Right lobe of liver (tissue), 6 donors: ENCODE data around the gene TSPAN9. TPM values are rescaled to one million over a fixed set of nuclear protein-coding genes. Genes with fewer than 3 reads are reported as not detected.

Source experiments
- ATAC-seq, 4 donors: fragments of 200-7000 bp; cut with Tn5 transposase; one replicate each; pipeline ENCODE4 v1.9.1; 2020; ENCODE audit warnings: mild to moderate bottlenecking in 4 of 4, moderate library complexity in 4 of 4
- DNase-seq, 3 donors: peaks; one replicate each; pipeline ENCODE4 v3.0.0-alpha.2; 2020
- H3K27ac ChIP-seq, 3 donors: fragments of 200-600 bp; one replicate each; pipeline ENCODE4 v1.8.0; 2022
- H3K27me3 ChIP-seq, 2 donors: fragments of 200-600 bp; one replicate each; pipeline ENCODE4 v1.8.0; 2022
- H3K36me3 ChIP-seq, 4 donors: fragments of 200-600 bp; sonication (generic) in 1 of 4; one replicate each; pipeline versions ENCODE4 v1.5.1 to v1.8.0; 2017 to 2022; ENCODE audit warnings: control low read depth in 1 of 4
- H3K4me1 ChIP-seq, 4 donors: fragments of 200-600 bp; sonication (generic) in 1 of 4; one replicate each; pipeline versions ENCODE4 v1.5.1 to v1.8.0; 2017 to 2022; ENCODE audit warnings: control low read depth in 1 of 4
- H3K4me3 ChIP-seq, 3 donors: fragments of 200-600 bp; one replicate each; pipeline ENCODE4 v1.8.0; 2022
- H3K9me3 ChIP-seq, 4 donors: fragments of 200-600 bp; sonication (generic) in 1 of 4; one replicate each; pipeline versions ENCODE4 v1.5.1 to v1.8.0; 2017 to 2022; ENCODE audit warnings: control low read depth in 1 of 4
- POLR2A ChIP-seq: fragments of 450-650 bp; IDR thresholded peaks from one replicate; pipeline ENCODE4 v1.6.1; 2017; ENCODE audit warnings: antibody characterized with exemption, mild to moderate bottlenecking
- WGBS: methylation state at CpG from one replicate; pipeline ENCODE4 v1.1.6; 2018; ENCODE audit warnings: low coverage, low lambda C conversion rate; ENCODE audit not compliant: insufficient coverage; ENCODE audit errors: missing lambda C conversion rate; 5-methylcytosine and 5-hydroxymethylcytosine counted together
- intact Hi-C, 2 donors: fragments of 100-400 bp; cut with DNase I; formaldehyde crosslinking; loops; one replicate each; pipeline versions ENCODE4 v1.11.2 to v1.14.1; 2022
- total RNA-seq, 6 experiments: library from RNA; depleted of rRNA in 2 of 6; stranded (reverse); fragments of >200 nt in 2 of 6; fragmentation: NEBNext Ultra II Directional in 3 of 6; extraction: Animal tissue kit (Norgen Biotek cat#: 25700) in 3 of 6; gene quantifications; one replicate each; pipeline versions ENCODE4 v1.1.0 to v1.2.4, GENCODE V29; 2016 to 2023
- TF ChIP-seq, protein P1 (sequence below), 4 donors: fragments of 200-600 bp in 3 of 4; fragments of 450-650 bp in 1 of 4; IDR thresholded peaks; one replicate each; pipeline versions ENCODE4 v1.5.1 to v1.8.0; 2016 to 2022; ENCODE audit warnings: antibody characterized with exemption in 4 of 4, mild to moderate bottlenecking in 2 of 4
- donor health status: DM: no; HTN: yes; CAD: no.
- donor health status: DM: no; HTN: no; CAD: no.
- donor health status: DM: no; HTN: no; CAD: no.
- donor health status: DM: no; HTN: yes; CAD: no.
- donor health status: DM: no; HTN: yes; CAD: no.

The TSPAN9 gene
- total RNA-seq, 6 experiments from 2014 or later, result 23.7 to 53.2 (median 39.8) TPM

- WGBS, result 44% methylated on average over 2 of the region's 11 CpGs
- no peaks in the 10 kb centered on the region for H3K27me3 ChIP-seq
- TF ChIP-seq POLR2A, result no peak
- TF ChIP-seq, protein P1, sequence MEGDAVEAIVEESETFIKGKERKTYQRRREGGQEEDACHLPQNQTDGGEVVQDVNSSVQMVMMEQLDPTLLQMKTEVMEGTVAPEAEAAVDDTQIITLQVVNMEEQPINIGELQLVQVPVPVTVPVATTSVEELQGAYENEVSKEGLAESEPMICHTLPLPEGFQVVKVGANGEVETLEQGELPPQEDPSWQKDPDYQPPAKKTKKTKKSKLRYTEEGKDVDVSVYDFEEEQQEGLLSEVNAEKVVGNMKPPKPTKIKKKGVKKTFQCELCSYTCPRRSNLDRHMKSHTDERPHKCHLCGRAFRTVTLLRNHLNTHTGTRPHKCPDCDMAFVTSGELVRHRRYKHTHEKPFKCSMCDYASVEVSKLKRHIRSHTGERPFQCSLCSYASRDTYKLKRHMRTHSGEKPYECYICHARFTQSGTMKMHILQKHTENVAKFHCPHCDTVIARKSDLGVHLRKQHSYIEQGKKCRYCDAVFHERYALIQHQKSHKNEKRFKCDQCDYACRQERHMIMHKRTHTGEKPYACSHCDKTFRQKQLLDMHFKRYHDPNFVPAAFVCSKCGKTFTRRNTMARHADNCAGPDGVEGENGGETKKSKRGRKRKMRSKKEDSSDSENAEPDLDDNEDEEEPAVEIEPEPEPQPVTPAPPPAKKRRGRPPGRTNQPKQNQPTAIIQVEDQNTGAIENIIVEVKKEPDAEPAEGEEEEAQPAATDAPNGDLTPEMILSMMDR (IDR thresholded peaks at IDR 0.05), result no peak
- peaks cover 0 to 4% (median 0%) of the 10 kb centered on the region in 4 donors for H3K36me3 ChIP-seq
- H3K4me1 ChIP-seq, result peaks cover 0 to 2% (median 0%) of the 10 kb centered on the region in 4 donors
- ATAC-seq, result peak; percentile 38 to 57 (median 50)
- intact Hi-C loops, result no loop called here
- DNase-seq, result peak in 1 of 3 donors; percentile 58
- no peak overlapping the region for H3K4me3 ChIP-seq
- H3K9me3 ChIP-seq, result no peaks in the 10 kb centered on the region
- H3K27ac ChIP-seq, result no peak overlapping the region
These were observed 75.7 kb downstream of the TSPAN9 start for GRCh38 chr12:3152892-3153291.

GRCh38 chr12:3154006-3154405 lies 76.8 kb downstream of the TSPAN9 start:
- TF ChIP-seq, protein P1 (IDR thresholded peaks at IDR 0.05), result no peak
- TF ChIP-seq POLR2A, result no peak
- peak in 1 of 3 donors; percentile 9 for DNase-seq
- intact Hi-C loops, result no loop called here
- H3K27ac ChIP-seq, result no peak overlapping the region
- no peak overlapping the region for H3K4me3 ChIP-seq
- ATAC-seq, result no peak
- 75% methylated on average over 1 of the region's 5 CpGs for WGBS
- H3K9me3 ChIP-seq, result no peaks in the 10 kb centered on the region
- H3K36me3 ChIP-seq, result peaks cover 0 to 4% (median 0%) of the 10 kb centered on the region in 4 donors
- H3K4me1 ChIP-seq, result peaks cover 0 to 2% (median 0%) of the 10 kb centered on the region in 4 donors
- H3K27me3 ChIP-seq, result no peaks in the 10 kb centered on the region

GRCh38 chr12:3155702-3156370 lies 78.7 kb downstream of the TSPAN9 start:
- Histone ChIP-seq H3K27ac (no peak overlapping the region), H3K36me3 (peaks cover 0 to 4% (median 0%) of the 10 kb centered on the region in 4 donors), H3K27me3 (no peaks in the 10 kb centered on the region), H3K4me3 (no peak overlapping the region), H3K4me1 (peaks cover 0 to 2% (median 0%) of the 10 kb centered on the region in 4 donors), H3K9me3 (no peaks in the 10 kb centered on the region)
- ATAC-seq (peak in 3 of 4 donors; percentile 27 to 30 (median 28)), DNase-seq (peak in 1 of 3 donors; percentile 11)
- intact Hi-C loops, result no loop called here
- 59% methylated on average over 13 of the region's 15 CpGs for WGBS
- TF ChIP-seq POLR2A, result no peak
- TF ChIP-seq, protein P1 (IDR thresholded peaks at IDR 0.05), result no peak

- intact Hi-C loops, result no loop called here
- Histone ChIP-seq H3K36me3 (no peaks in the 10 kb centered on the region), H3K4me3 (no peak overlapping the region), H3K4me1 (no peaks in the 10 kb centered on the region), H3K9me3 (no peaks in the 10 kb centered on the region), H3K27ac (no peak overlapping the region), H3K27me3 (no peaks in the 10 kb centered on the region)
- DNase-seq, result peak in 1 of 3 donors; percentile 29
- ATAC-seq, result peak in 1 of 4 donors; percentile 18
- TF ChIP-seq, protein P1 (IDR thresholded peaks at IDR 0.05), result no peak
- TF ChIP-seq POLR2A, result no peak
- 92% methylated on average over 10 of the region's 17 CpGs for WGBS
These were observed 80.6 kb downstream of the TSPAN9 start for GRCh38 chr12:3157581-3158323.
